Progenitor cell of endocrine pancreas (in vitro differentiated cells): ENCODE measurements around the gene PPIC. TPM values are rescaled to one million over a fixed set of nuclear protein-coding genes. Genes with fewer than 3 reads are reported as not detected.

Experiments
- DNase-seq: peaks from one replicate; pipeline ENCODE4 v3.0.0; 2021; ENCODE audit warnings: low spot score; ENCODE audit not compliant: unreplicated experiment
- H3K27ac Mint-ChIP-seq: 2 replicates; pipeline ENCODE4 v1.8.0; 2021; ENCODE audit warnings: mild to moderate bottlenecking, moderate library complexity, mixed read lengths
- H3K27me3 Mint-ChIP-seq: 2 replicates; pipeline ENCODE4 v1.8.0; 2021; ENCODE audit warnings: mixed read lengths
- H3K36me3 Mint-ChIP-seq: 2 replicates; pipeline ENCODE4 v1.8.0; 2022; ENCODE audit warnings: mixed read lengths; ENCODE audit not compliant: insufficient read depth
- H3K4me1 Mint-ChIP-seq: 2 replicates; pipeline ENCODE4 v1.8.0; 2021; ENCODE audit warnings: low read depth, mixed read lengths
- H3K4me3 Mint-ChIP-seq: 2 replicates; pipeline ENCODE4 v1.8.0; 2021; ENCODE audit warnings: low read depth, mild to moderate bottlenecking, moderate library complexity, mixed read lengths
- H3K9me3 Mint-ChIP-seq: 2 replicates; pipeline ENCODE4 v1.8.0; 2021; ENCODE audit warnings: low read depth, mixed read lengths
- CTCF ChIP-seq: fragments of 200-600 bp; sonication (generic); IDR thresholded peaks from one replicate; pipeline ENCODE4 v1.5.0; 2021; ENCODE audit warnings: antibody characterized with exemption, mild to moderate bottlenecking; ENCODE audit not compliant: unreplicated experiment
- total RNA-seq: library from RNA; stranded (reverse); gene quantifications from 2 replicates; pipeline ENCODE4 v1.2.1, GENCODE V29; 2021

Gene PPIC
- total RNA-seq, 1 donor from 2014 or later = 26.0 TPM

- TF ChIP-seq CTCF = no peak
- H3K4me1 Mint-ChIP-seq = peaks cover 4% of the 10 kb centered on the region
- H3K9me3 Mint-ChIP-seq = peaks cover 18% of the 10 kb centered on the region
- no peak for DNase-seq
- H3K36me3 Mint-ChIP-seq = peaks cover 2% of the 10 kb centered on the region
- H3K27me3 Mint-ChIP-seq = peaks cover 40% of the 10 kb centered on the region
- H3K4me3 Mint-ChIP-seq = no peak overlapping the region
- H3K27ac Mint-ChIP-seq = no peak overlapping the region
Measured at GRCh38 chr5:123047706-123048105, 11.2 kb upstream of the PPIC start.

GRCh38 chr5:123046222-123046621 lies 9.7 kb upstream of the PPIC start:
- peaks cover 10% of the 10 kb centered on the region for H3K9me3 Mint-ChIP-seq
- no peak for DNase-seq

GRCh38 chr5:123044926-123045617 lies 8.5 kb upstream of the PPIC start:
- H3K27me3 Mint-ChIP-seq = peaks cover 31% of the 10 kb centered on the region
- peaks cover 4% of the 10 kb centered on the region for H3K4me1 Mint-ChIP-seq
- H3K27ac Mint-ChIP-seq = no peak overlapping the region
- no peak overlapping the region for H3K4me3 Mint-ChIP-seq
- no peak for DNase-seq
- TF ChIP-seq CTCF = no peak
- peaks cover under 1% of the 10 kb centered on the region for H3K9me3 Mint-ChIP-seq
- H3K36me3 Mint-ChIP-seq = no peaks in the 10 kb centered on the region

More at GRCh38 chr5:123046222-123046621, 9.7 kb upstream of the PPIC start:
- peaks cover 2% of the 10 kb centered on the region for H3K36me3 Mint-ChIP-seq
- H3K27ac Mint-ChIP-seq = no peak overlapping the region
- no peak for TF ChIP-seq CTCF
- H3K27me3 Mint-ChIP-seq = peaks cover 36% of the 10 kb centered on the region
- peaks cover 4% of the 10 kb centered on the region for H3K4me1 Mint-ChIP-seq
- no peak overlapping the region for H3K4me3 Mint-ChIP-seq

GRCh38 chr5:123039673-123040072 lies 3.1 kb upstream of the PPIC start:
- DNase-seq = no peak
- Mint-ChIP-seq H3K27ac (no peak overlapping the region), H3K36me3 (no peaks in the 10 kb centered on the region), H3K27me3 (peaks cover 46% of the 10 kb centered on the region), H3K4me1 (peaks cover 8% of the 10 kb centered on the region), H3K4me3 (no peak overlapping the region), H3K9me3 (no peaks in the 10 kb centered on the region)
- TF ChIP-seq CTCF = no peak

GRCh38 chr5:123037104-123037418 lies 536 bp upstream of the PPIC start:
- Mint-ChIP-seq H3K4me1 (peaks cover 8% of the 10 kb centered on the region), H3K4me3 (peak overlapping the region; percentile 78), H3K27ac (peak overlapping the region; percentile 36), H3K36me3 (no peaks in the 10 kb centered on the region), H3K27me3 (peaks cover 48% of the 10 kb centered on the region), H3K9me3 (no peaks in the 10 kb centered on the region)
- TF ChIP-seq CTCF = no peak
- no peak for DNase-seq
